GM18508 (cell line): Measurements from ENCODE around the gene SUGP1.
"Not testable (repeated sequence)": the region's sequence is repeated elsewhere in the genome, so short reads cannot be mapped to it uniquely, and the experiment has no call there.

Experiments
- ATAC-seq: cut with Tn5 transposase; IDR thresholded peaks from one replicate; pipeline ENCODE4 v1.9.1; 2021; ENCODE audit warnings: moderate number of reproducible peaks; ENCODE audit not compliant: insufficient read depth, unreplicated experiment

SUGP1 gene, protein sequence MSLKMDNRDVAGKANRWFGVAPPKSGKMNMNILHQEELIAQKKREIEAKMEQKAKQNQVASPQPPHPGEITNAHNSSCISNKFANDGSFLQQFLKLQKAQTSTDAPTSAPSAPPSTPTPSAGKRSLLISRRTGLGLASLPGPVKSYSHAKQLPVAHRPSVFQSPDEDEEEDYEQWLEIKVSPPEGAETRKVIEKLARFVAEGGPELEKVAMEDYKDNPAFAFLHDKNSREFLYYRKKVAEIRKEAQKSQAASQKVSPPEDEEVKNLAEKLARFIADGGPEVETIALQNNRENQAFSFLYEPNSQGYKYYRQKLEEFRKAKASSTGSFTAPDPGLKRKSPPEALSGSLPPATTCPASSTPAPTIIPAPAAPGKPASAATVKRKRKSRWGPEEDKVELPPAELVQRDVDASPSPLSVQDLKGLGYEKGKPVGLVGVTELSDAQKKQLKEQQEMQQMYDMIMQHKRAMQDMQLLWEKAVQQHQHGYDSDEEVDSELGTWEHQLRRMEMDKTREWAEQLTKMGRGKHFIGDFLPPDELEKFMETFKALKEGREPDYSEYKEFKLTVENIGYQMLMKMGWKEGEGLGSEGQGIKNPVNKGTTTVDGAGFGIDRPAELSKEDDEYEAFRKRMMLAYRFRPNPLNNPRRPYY

DNA sequence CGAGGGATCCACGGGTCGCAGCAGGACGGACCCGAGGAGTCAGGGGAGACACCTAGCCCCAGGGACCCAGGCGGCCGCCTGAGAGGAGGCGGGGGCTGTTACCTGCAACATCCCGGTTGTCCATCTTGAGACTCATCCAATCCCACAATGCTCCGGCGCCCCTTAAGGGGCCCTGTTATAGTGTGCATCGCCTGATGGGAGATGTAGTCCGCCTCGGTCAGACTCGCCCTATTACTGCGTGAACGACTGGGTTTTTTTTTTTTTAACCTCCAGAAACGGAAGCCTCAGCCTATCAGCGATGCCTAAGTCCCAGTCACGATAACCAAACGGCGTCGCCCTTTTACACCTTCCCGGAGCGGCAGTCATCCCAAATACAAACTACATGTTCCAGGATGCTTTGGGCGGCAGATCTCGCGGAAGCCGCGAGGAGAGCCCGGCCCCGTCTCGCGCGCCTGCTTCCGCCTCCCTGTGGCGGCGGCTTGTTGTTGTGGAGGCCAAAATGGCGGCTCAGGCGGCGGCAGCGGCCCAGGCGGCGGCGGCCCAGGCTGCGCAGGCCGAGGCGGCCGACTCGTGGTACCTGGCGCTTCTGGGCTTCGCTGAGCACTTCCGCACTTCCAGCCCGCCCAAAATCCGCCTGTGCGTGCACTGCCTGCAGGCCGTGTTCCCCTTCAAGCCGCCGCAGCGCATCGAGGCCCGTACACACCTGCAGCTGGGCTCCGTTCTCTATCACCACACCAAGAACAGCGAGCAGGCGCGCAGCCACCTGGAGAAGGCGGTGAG, at the start of gene SUGP1, which contains the start of gene MAU2:
SUGP1 (minus strand) TSS at position 149 of the 780 bp plus-strand sequence; CDS start at position 136, 13 bp downstream.
MAU2 (plus strand) TSS at position 469 of the 780 bp plus-strand sequence; CDS start at position 500, 31 bp downstream.
- peak; percentile 87 for ATAC-seq

DNA sequence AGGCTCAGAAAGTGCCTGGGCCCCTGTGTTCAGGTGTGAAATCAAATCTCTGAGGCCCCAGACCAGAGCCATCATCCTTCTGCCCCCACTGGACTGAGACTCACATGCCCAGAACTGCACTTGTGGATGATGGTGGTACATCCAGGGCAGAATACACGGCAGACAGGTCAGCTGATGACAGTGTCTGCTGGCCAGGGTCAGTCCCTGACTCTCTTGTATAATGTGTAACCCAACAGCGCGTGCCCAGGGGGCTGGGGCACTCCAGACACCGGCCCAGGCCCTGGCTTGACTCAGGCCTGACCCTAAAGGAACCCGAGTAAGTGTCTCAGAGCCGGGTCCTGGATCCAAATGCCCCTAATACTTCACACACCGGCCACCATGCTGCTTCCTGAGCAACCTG, 47.8 kb upstream of the SUGP1 start:
- ATAC-seq: no peak

DNA sequence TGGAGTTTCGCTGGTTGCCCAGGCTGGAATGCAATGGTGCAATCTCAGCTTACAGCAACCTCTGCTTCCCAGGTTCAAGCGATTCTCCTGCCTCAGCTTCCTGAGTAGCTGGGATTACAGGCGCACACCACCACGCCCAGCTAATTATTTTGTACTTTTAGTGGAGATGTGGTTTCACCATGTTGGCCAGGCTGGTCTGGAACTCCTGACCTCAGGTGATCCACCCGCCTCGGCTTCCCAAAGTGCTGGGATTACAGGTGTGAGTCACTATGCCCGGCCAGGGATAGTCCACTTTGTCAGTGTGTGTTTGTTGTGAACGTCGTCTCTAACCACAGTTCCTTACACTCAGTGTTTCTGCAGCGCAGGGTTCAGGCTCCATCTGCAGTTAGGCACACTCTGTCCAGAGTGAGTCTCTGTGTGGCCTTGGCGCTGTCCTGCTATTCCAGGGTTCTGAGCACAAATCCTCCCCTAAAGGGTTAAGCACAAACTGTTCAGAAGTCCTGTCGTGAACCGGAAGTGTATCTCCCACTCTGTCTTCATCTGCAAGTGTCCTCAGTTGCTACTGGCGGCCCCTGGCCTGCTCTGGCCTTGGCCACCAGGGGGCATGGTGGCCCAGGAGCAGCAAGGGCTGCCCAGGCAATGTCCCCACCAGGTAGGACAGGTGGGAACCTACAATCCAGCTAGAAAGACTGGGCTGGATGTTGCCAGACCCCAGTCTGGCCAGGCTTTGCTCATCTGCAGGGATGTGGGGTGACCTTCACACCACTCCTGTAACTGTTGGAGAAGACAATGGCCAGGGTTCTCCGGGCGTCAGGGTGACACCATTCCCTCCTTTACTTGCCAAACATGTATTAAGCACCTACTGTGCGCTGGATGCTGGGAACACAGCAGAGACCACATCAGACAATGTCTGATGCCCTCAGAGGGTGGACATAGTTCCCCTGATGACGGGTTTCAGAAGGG, 46.4 kb upstream of the SUGP1 start:
- no peak for ATAC-seq

DNA sequence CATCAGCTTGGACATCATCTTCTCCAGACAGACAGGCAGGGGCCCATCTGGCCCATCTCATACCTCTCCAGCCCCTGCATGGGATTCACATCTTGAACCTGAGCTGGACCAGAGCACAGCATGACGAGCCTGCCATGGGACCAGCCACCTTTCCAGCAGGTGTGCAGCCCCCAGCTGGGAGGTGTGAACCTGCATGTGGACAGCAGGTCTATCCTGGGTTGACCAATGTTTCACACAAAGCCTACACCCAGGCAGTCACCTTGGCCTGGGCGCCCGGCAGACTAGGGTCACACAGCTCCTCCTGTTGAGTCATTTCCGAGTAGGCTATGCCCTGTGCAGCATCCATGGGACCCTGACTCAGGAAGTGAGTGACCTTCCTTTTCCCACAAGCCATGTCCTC, 41.8 kb upstream of the SUGP1 start:
- no peak for ATAC-seq

DNA sequence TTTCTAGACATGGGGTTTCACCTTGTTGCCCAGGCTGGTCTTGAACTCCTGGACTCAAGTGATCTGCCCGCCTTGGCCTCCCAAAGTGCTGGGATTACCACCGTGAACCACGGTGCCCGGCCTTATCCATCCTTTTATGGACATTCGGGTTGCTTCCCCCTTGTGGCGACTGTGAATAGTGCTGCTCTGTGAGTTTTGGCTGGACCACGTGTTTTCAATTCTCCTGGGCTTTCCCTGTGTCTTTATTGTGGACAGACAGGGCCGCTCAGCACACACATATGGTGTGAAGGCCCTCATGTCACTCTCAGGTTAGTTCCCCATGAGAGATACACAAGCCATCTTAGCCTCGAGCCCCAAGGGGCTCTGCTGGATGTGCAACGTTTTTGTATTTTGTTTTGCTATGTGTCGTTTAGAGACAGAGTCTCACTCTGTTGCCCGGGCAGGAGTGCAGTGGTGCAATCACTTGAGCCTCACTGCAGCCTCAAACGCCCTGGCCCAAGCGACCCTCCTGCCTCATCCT, 40.8 kb upstream of the SUGP1 start:
- ATAC-seq: no peak

DNA sequence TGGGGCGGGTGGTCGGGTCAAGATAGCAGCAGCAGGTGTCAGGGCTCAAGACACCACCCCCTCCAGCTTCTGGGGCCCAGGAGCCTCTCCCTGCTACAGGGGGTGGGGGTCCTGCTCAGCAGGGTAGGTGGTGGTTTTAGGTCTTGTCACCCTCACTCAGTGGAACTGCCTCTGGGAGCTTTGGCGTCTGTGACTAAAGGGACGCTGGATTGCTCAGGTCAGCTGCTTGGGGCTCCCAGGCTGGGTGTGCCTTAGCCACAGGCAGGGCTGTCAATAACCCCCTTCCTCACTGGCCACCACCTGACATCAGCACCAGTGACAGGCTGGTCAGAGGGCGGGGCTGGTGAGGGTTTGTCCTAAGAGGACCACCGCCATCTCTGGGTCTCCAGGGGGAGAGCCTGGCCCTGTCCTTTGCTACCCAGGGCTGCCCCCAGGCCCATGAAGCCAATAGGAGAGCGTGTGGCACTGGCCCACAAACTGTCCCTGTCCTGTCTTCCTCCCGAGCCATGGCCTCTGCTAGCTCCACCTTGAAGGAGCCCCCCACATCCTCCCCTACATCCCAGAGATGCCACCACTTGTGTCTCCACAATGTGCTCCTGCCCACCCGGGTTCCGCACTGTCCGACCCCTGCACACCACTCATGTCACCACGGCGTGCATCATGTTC, 36.7 kb upstream of the SUGP1 start:
- ATAC-seq: no peak

DNA sequence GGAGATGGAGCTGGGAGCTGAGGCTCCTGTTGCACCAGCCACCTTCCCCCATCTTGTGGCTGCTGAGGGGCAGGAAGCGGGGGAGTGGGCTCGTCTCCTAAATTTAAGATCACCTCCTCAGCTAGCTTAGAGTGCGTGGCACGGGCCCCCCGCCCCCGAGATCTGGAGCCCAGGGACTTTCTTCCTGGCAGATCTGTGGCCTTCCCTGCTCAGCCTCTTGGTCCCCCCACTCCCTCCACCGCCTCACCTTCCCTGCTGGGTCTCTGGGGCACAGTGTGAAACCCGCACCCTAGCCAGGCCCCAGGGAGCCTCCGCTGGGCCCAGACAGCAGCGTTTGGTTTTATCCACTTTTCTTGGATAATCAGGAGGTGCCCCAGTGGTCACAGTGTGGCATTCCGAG, 36.2 kb upstream of the SUGP1 start:
- ATAC-seq: no peak

DNA sequence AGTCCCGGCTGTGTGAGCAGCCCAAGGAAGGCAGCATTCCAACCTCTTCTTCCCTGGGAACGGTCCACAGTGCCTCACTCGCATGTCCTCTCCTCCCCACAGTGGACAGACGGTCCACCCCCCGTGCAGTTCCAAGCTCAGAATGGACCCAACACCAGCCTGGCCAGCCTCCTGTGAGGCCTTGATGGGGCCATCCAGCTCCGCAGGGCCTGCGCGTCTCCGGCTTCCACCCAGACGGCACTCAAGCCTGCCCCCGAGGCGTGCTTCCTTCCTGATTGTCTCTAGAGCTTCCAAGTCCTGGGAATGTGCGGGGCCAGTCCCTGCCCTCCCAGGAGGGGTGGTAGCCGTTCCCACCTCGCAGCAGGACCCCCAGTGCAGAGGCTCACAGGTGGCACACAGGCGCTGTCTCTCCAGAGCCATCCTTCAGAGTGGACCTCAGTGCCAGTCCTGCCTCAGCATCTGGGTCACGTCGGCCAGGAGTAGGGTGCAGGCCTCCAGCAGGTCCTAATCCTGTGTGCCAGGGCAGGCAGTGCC, 35.4 kb upstream of the SUGP1 start:
- ATAC-seq: no peak

DNA sequence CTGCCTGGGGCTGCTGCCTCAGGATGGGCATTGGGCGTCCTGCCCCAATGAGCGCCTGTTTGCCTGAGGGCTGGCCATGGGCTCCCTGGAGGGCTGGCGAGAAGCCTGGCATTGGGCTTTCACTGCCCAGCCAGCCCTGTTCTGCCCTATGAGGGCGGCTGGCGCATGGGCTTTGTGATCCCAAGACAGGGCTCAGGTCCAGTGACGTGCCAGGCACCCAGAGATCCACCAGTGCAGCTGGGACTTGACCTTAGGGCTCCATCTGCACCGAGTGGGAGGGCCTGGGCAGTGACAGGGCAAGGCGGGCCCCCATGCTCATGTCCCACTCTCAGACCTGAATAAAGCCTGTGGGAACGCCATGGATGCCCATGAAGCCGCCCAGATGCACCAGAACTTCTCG, 34.6 kb upstream of the SUGP1 start:
- no peak for ATAC-seq

DNA sequence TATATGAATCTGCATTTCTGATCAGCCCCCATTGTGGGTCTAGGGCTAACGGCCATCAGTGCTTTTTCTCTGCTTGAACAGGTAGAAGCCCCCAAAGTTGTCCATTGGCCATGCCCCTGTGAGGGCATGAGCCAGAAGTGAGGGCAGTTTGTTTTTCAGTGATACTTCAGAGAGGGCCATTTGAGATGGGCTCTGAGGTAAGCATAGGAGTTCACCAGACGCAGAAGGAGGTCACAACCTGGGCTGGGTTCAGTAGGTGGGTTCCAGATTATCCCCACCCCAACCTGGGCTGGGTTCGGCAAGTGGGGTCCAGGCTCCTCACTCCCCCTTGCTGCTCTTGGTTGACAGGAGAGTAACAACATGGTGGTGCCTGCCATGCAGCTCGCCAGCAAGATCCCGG, 33.7 kb upstream of the SUGP1 start:
- ATAC-seq: no peak

DNA sequence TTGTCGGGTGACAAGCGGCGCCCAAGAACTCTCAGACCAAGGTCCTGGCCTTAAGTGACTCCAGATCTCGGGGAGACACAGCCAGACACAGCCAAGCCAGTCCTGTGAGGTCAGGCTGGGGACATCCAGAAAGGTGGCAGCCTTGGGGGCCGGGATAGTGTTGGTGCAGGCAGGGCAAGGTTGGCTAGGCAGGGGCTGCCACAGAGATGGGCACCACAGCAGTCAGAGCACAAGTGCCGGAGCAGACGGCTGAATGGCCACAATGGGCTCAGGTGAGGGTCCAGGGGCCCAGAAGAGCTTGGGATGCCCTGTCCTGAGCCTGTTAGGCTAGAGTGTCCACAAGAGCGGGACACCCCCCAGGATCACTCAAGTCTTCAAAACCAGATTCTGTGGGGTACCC, 32.5 kb upstream of the SUGP1 start:
- ATAC-seq: no peak

DNA sequence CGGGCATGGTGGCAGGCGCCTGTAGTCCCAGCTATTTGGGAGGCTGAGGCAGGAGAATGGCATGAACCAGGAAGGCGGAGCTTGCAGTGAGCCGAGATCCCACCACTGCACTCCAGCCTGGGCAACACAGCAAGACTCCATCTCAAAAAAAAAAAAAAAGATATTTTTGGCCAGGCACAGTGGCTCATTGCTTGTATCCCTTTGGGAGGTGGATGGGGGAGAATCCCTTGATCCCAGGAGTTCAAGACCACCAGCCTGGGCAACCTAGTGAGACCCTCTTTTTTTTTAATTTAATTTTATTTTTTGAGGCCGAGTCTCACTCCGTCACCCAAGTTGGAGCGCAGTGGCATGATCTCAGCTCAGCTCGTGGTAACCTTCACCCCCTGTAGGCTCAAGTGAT, 30.4 kb upstream of the SUGP1 start:
- ATAC-seq: not testable (repeated sequence)

DNA sequence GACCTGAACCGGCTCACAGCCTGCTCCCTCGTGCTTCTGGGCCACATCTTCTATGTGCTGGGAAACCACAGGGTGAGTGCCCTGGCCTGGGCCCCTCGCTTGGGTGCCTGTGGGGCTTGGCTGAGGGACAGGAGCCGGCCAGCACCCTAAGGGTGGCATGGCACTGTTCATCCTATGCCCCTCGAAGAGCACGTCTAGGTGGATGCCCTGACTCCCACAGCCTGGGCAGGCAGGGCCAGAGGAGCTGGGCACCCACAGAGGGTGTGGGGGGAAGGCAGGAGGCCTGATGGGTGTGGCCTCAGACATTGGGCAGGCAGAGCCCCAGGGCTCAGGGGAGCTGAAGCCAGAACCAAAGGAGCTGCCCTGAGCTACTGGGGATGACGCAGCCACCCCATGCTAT, 29.1 kb upstream of the SUGP1 start:
- no peak for ATAC-seq

DNA sequence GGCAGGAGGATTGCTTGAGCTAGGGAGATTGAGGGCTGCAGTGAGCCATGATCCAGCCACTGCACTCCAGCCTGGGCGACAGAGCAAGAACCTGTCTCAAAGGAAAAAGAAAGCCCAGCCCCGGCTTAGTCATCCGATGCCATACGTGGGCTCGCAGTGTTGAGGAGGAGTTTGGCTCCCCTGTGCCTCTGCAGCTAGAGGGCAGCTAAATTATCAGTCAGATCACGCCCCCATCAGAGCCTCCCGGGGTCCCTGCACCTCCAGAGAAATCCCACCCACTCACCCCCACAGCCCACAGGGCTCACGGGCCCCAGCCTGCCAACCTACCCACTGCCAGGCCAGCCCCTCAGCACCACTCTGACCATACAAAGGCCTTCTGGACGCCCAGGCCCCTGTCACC, 28.0 kb upstream of the SUGP1 start:
- ATAC-seq: no peak

DNA sequence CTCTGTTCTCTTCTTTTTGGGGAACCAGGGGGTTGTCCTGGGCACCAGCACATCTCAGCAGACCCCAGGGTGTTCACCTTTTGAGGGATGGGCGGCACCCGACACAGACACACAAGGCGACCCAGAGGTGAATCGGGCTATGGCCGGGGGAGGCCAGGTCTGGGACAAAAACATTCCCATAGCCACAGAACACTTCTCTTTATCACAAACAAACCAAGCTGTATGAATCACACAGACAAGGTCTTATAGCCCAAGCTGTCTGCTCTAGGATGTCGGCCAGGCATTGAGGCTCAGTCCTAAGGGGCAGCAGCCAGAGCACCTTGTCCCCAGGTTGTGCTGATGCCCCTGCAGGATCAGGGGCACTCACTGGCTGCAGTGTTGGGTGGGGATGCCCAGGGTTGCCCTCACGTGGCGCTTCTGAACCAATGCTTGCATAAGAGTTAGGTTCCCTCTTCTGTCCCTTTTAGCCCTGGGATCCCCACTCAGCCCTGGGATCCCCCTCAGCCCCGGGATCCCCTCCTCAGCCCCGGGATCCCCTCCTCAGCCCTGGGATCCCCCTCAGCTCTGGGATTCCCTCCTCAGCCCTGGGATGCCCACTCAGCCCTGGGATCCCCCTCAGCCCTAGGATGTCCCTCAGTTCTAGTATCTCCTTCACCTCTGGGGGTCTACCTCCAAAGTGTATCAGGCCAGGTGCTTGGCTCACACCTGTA, 27.2 kb upstream of the SUGP1 start:
- no peak for ATAC-seq

DNA sequence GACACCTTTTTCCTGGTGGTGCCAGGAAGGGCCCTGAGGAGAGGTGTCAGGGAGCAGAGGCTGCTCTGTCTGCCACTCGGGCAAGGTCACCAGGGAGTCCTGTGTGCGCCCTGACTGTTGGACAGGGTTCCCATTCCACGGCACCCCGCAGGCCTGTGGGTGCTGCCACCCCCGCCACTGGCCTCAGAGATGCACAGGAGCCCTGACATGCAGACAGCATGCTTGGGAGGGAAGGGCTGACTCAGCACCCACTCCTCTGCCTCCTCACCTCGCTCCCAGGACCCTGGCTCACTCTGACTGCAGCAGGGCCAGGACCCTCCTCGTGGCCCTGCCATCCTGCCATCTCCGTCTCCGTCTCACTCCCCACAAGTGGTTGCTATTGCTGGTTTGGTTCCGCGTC, 25.7 kb upstream of the SUGP1 start:
- no peak for ATAC-seq

DNA sequence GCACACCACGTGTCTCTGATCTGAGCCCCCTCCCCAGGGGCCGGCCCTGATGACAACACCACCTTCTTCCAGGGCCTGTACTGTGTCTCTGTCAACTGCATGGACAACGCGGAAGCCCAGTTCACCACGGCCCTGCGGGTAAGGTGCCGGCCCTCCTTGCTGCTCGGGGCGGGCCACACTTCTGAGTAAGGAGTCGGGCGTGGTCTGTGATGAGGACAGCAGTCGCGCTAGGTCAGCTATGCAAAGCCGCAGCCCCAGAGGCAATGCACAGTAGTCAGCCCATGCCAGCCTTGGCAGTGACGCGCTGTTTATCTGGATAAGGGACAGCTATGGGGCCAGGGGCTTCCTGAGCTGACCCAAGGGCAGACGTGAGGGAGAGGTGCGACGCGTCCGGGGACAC, 24.9 kb upstream of the SUGP1 start:
- no peak for ATAC-seq

DNA sequence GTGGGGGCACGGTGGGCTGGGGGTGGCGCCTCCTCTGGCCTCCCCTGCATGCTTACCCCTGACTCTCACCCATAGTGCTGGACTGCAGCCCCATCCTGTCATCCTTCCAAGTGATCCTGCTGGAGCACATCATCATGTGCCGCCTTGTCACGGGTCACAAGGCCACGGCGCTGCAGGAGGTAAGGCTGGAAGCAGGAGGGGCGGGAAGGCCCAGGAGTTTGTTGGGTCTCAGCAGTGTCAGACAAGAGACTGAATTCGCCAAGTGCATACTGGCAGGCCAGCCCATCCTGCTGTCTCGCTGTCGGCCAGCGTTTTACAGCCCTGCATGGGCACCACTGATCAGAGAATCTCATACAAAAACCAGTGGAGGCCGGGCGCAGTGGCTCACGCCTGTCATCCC, 23.5 kb upstream of the SUGP1 start:
- no peak for ATAC-seq
